22Rv1 (cell line): Measurements from ENCODE around the gene QKI.

Experiments
- ZFX ChIP-seq: fragments of 450-650 bp; IDR thresholded peaks from 2 replicates; pipeline ENCODE4 v1.6.1; 2017; ENCODE audit warnings: antibody characterized with exemption, borderline replicate concordance
- TF ChIP-seq, protein P1 (sequence below): fragments of 450-650 bp; IDR thresholded peaks from 2 replicates; pipeline ENCODE4 v1.5.1; 2017; ENCODE audit warnings: mild to moderate bottlenecking

- TF ChIP-seq, protein P1, sequence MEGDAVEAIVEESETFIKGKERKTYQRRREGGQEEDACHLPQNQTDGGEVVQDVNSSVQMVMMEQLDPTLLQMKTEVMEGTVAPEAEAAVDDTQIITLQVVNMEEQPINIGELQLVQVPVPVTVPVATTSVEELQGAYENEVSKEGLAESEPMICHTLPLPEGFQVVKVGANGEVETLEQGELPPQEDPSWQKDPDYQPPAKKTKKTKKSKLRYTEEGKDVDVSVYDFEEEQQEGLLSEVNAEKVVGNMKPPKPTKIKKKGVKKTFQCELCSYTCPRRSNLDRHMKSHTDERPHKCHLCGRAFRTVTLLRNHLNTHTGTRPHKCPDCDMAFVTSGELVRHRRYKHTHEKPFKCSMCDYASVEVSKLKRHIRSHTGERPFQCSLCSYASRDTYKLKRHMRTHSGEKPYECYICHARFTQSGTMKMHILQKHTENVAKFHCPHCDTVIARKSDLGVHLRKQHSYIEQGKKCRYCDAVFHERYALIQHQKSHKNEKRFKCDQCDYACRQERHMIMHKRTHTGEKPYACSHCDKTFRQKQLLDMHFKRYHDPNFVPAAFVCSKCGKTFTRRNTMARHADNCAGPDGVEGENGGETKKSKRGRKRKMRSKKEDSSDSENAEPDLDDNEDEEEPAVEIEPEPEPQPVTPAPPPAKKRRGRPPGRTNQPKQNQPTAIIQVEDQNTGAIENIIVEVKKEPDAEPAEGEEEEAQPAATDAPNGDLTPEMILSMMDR = peak; percentile 29; the same call in 1 of the 2 replicates
- no peak for TF ChIP-seq ZFX
Observed at GRCh38 chr6:163427498-163428254, 13.2 kb downstream of the QKI start.
